Stimulated activated CD4-positive, alpha-beta T cell treated with anti-CD3 and anti-CD28 coated beads, Interleukin-2, amount 100 ng/mL, for 4 hours (primary cell): ENCODE measurements around the gene ANTXR1.

Experiments
- DNase-seq: peaks from one replicate; pipeline ENCODE4 v3.0.0-alpha.2; 2020; ENCODE audit warnings: low read depth

The ANTXR1 gene

DNA sequence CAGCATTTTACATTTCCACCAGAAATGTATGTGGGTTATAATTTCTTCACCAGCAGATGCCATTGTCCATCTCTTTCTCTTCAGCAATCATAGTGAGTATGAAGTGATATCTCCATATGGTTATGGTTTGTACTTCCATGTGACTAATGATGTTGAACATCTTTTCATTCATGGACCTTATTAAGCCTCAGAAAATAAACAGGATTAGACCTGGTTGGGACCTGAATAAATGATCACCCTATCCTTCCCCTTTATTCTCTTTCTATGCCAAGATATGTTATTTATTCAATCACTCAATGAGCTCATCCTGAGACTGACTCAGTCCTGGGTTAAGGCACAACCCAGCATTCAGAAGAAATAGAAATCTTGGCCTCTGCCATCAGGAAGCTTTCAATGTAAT, 86.6 kb downstream of the ANTXR1 start:
- DNase-seq, result no peak

DNA sequence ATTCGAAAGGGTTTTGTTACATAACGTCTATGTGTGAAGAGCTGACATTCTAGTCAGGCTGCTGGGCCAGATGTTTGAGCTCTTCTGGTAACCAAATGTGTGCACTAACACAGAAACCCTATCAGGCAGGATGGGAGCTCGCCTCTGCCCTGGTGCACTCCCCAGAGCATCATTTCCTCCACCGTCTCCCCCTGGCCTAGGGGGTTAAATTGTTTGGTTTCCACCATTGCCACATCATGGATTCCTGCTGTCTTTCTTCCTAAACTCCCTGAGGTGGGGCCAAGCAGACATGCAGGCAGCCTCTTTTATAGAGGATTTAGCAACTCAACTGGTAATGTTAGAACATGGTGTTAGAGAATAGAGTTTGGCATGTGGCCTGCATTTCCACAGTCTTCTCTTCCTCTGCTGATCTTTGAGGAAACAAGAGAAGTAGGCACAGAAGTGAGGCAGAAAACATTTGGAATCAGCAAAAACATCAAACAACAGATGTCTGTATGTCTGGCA, 87.3 kb downstream of the ANTXR1 start:
- no peak for DNase-seq

DNA sequence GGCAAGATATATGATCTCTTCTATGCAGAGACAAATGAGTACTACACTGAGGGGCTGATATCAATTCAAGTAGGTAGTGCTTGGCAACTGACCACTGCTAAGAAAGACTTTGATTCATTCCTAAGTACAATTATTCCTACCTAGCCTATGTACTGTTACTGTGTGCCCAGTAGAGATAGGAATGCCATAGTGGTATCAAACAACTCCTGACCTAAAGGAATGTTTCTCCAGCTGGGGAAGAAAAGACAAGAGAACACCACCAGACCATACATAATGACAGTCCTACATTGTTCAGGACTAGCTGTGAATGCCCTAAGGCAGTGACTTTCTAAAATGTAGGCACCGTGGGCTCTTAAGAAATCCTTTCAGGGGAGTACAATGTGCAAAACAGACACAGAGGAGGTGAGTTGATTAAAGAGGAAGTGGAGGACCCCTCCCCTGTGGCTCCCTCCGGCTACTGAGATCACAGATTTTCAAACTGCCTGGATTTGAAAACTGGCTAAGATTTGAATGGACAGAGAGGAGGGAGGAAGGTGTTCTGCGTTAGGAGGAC, 89.1 kb downstream of the ANTXR1 start:
- DNase-seq, result no peak

DNA sequence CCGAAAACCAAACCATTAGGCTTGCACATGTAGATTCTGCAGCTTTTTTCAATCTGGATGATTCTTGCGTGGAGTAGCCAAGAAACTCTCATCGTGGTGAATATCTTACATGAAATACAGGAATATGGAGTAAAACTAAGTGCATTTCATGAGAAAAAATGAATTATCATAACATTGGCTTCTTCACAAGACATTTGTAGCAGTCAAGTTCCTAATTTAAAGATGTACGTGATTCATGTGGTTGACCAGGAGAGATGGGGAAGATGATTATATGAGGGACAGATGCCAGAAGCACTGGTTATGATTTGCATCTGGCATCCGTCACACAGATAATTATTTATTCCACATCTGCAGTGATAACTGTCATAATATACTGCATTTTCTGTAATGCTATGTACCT, 90.4 kb downstream of the ANTXR1 start:
- no peak for DNase-seq

DNA sequence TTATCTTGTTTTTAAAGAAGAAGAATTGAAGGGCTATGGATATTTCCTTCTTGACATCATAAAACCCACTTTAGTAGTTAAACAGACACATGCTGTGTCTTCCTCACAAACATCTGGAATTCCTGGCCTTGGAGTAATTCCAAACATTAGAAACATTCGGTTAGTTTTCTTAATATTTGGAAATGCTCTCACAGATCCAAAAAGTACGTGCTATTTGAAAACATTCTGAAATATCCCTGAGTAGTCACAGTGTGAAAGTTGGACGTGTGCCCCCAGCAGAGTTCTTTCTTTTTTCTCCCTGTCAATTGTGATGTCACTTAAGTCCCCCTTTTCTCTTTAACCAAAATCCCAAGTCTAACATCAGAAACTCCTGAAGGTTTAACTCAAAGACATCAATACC, 91.3 kb downstream of the ANTXR1 start:
- no peak for DNase-seq

DNA sequence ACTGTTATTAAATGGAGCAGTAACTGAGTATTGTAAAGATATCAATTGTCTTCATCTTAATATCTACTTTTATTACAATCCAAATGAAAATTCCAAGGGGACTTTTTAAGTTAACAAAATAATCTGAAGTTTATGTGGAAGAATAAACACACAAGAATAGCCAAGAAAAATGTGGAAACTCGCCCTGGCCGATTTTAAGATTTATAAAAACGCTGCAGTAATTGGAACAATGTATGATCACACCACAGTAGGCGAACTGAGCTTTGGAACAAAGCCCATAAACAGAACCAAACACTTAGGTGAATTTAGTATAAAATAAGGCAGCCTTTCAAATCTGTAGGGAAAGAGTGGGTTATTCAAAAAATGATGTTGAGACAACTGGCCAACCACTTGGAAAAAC, 96.3 kb downstream of the ANTXR1 start:
- no peak for DNase-seq

DNA sequence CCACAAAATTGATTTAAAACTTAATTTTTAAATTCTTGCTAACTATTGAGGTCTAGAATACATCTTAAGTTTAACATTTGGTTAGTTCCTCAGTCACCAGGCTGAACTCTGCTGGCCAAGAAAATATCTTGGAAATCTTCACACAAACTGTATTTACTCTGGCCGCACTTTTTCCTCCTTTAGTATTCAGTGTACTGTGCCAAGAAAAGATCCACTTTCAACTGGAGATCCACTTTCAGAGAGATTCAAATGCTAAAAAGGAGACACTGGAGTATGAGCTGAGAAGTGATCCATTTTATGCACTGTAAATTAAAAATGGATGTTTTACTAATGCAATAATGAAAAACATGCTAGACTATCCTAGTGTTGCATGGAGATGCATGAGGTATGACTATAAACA, 98.1 kb downstream of the ANTXR1 start:
- DNase-seq, result no peak

DNA sequence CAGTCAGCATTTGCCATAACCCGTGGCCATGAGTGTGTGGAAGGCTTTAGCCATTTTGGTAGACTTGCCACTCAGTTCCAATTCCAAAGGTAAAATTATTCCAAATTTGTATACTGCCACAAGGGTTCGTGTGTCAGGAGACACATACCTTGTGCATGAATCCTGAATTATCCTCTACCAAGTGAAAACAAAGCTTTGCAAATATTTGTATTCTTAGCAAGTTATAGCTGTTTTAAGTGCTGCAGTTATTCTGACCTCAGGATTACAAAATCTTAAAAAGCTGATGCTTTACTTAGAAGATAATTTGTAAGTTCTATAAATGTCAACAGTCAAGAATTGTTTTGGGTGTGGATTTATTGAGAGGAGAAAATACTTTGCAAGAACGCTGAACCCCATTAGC, 100.6 kb downstream of the ANTXR1 start:
- DNase-seq, result no peak

DNA sequence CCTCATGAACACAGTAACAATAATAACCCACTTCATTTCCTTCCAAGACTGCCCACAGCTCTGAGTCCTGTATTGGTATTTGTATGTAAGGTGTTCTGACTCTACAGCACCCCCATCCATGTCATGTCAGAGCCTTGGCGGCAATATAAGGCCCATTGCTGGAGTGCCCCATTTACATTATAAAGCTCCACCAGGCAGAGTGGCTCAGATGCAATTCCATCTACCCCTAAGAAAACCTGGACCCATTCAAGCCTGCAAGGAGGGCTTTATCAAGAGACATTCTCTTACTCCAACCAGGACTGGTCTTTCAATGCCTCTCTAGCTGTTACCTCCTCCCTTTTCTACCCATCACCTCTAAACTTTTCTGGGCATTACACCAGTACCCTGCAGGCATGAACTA, 101.6 kb downstream of the ANTXR1 start:
- DNase-seq, result no peak

DNA sequence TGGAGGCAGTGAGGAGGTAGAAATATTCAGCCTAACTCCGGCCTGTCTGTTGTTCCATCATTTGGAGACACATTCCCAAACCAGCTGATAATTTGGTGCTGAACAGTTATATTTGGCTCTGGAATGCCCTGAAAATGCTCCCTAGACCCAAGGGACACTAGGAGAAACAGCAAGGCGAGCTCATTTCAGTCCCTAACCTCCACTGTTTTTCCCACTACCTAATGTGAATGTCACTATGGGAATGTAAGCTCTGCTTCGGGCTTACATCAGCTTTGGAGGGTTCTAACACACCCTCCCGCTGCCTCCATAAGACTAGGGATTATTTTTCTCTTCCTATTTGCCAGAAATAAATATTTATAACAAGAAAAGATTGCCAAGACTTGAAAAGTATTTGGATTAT, 103.5 kb downstream of the ANTXR1 start:
- DNase-seq, result no peak

DNA sequence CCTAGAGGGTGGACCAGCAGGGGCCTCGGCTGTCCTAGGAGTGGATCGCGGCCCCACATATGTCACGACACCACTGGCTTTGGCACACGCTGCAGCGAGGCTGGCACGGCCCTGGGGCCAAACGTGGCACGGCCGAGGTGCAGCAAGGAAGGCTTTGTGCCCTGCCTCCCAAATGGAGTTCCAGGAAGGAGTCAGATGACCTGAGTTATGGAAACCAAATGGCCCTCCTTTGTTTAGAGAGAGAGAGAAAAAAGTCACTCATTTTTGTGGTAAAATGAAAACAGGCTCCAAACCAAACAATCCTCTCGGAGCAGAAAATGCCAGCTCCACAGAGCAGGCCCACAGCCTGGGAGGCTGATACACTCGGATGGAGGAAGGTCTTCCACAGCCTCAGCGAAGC, 105.6 kb downstream of the ANTXR1 start:
- no peak for DNase-seq

DNA sequence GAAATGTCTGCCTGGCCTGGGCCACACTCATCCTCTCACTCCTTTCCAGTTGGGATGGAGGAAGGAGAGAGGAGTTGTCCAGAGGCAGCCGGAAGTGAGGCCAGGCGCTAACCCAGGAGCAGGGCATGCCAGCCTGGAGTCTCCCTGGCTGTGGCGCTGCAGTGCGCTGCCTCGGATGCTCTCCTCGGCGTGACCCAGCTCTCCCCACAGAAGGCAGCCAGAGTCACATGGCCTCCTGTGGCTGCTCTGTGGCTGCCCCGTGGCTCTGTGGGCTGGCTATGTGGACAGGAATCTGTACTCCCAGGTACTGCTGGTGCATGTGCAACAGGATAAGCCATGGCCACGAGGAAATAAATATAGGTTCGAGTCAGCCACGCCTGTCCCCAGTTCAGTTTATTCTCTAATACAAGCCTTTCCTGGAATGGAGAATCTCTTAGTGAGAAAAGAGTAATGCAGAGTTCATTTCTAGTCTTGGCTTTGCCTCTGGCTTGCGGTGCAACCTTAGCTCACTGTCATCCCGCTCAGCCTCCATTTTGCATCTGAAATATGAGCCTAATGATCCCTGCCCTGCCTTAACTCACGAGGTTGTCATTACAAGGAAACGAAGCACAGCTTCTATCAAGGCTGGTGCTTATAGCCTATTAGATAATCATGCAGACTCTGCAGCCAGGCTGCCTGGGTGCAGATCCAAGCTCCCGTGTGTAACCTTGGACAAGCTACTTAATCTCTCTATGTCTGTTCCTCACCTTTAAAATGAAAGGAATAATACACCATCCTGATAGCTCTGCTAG, 106.3 kb downstream of the ANTXR1 start:
- DNase-seq, result no peak

DNA sequence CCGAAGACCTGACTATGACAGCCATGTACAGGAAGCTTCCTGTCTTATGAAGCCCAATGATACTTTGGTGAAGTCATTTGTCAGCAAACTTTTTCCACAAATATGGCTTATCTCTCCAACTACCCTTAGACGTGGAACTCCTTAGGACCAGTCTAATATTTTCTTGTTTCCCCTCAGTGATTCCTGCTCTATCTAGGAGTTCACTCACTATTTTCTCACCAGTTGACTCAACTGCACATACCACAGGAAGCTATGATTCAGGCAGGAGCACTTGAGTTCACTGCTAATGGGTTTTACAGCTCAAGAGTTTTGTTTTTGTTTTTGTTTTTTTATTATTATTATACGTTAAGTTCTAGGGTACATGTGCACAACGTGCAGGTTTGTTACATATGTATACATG, 109.3 kb downstream of the ANTXR1 start:
- DNase-seq, result no peak

DNA sequence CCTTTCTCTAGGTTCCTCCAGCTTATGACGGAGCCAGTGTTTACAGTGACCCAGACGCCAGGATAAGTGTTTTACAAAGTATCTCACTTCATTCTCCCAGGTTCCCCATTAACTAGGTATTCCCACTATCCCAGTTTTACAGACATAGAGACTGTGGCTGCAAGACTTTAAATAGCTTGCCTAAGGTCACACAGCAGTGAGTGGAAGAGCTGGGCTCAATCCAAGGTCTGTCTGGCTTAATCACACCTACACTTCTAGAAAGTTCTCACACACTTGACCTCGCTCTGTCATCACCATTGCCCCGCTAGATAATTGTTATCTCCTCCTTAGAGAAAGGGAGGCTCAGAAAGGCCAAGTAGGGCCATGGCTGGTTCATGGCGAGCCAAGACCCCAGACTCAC, 110.2 kb downstream of the ANTXR1 start:
- no peak for DNase-seq

DNA sequence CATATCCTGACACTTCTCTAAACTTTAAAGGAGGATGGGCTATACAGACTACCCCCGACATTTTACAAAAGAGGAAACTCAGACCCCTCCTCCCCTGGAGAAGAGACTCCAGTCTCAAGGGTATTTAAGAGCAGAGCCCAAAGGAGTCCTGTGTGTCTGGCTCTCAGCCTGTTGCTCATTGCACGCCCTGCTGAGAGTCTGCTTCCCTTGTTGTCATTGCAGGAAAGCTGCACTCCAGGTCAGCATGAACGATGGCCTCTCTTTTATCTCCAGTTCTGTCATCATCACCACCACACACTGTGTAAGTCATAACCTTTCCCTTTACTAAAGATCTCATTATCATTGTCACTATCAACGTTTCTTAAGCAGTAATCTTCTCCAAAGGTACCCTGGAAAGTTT, 111.4 kb downstream of the ANTXR1 start:
- DNase-seq, result no peak

DNA sequence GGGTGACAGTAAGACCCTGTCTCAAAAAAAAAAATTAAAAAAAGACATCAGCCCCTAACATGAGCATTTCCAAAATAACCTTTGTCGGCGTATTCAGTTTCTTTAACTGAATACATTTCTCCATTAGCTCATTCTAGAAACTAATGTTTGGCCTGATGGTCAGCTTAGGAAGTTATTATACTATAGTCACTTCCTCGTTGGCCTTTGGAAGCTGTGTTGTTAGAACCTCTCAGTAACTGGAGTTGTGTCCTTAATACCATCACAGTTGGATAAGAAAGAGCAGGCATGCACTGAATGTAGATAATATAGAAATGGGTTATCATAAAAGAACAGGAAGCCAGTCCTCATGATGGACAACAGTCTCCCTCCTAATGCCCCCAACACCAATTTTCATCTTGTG, 112.8 kb downstream of the ANTXR1 start:
- no peak for DNase-seq

DNA sequence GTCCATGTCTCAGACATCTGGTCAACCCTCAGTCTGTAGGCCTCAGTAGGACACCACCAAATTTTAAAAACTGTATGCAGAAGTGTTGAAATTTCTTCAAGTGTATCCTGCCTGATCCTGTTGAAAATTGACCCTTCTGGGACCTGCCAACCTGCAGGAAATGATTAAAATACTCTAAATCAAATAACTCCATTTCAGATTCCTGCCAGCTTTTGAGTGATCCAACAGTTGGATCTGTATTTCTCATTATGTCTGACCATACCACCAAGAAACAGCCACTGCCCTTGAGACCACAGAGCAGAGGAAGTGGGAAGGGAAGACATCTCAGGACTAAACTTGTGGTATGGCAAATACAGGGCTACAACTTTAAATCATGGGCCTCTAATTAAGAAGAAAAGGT, 113.4 kb downstream of the ANTXR1 start:
- no peak for DNase-seq

DNA sequence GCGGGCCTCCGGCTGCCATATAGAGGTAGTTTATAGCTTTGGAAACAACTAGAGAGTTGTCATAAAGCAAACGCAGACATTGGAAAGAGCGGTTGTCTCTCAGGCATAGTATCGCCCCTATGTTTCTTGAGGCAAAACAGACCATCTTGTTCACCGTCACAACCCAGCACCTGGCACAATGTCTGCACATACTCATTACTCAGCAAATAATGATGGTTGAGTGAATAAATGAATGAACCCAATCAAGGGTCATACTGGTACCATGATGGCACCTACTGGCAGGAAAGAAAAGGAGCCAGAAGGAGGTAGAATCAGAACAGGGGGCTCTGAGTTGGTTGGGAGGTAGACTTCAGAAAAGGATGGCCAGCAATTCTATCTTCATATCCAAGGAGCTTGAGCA, 118.5 kb downstream of the ANTXR1 start:
- no peak for DNase-seq

DNA sequence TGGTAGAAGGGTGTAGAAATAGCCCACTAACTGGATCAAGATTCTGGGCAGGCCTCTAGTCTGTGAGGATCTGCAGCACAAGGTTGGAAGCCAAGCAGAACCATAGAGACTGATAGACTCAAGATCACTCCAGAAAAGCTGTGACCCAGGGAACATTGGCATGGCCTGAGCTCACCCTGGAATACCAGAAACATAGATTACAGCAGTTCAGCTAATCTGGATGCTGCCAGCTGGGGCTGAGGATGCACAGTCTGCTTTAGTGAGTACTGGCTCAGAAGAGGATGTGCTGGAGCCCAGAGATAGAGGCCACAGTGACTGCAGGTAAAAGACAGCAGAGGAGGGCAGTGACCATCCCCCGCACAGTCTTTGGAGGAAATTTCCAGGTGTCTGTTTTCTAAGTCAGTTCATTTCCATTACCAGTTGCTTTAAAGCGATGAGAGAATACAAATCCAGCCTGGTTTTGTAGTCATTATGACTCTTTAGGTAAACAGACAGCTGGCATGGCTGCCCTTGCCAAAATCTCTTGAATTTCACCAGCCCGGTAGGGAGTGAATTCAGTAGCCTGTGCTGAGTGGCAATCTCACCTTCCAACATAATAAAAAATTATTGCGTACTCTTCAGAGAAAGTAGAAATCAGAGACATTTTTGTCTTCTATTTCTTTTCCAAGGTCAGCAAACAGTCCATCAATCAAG, 119.2 kb downstream of the ANTXR1 start:
- no peak for DNase-seq

DNA sequence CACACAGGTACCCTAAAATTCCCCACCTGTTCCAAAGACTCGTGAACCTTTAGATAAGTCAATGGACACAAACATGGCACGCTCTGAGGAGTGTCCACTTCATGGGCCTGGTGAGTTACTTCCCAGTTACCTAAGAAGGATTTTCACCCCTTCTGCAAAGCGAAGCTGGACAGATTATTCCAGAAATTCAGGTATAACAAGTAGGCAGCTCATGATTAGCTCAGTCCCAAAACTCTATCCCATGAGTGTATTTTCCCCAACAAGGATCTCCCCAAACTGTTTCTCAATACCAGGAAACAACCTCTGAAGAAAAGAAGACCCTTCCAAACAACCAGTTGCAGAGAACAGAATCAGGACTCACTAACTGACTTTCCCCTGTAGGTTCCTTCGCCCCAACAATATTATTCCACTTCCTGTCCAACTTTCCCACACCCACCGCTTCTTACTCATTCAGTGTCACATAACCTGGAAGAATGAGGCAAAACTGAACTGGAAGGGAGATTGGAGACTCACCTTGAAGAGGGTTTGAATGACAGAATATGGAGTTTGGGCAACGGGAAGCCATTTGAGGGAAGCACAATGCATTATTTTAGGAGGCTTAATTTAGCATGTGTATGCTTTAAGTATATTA, 120.1 kb downstream of the ANTXR1 start:
- DNase-seq, result no peak

DNA sequence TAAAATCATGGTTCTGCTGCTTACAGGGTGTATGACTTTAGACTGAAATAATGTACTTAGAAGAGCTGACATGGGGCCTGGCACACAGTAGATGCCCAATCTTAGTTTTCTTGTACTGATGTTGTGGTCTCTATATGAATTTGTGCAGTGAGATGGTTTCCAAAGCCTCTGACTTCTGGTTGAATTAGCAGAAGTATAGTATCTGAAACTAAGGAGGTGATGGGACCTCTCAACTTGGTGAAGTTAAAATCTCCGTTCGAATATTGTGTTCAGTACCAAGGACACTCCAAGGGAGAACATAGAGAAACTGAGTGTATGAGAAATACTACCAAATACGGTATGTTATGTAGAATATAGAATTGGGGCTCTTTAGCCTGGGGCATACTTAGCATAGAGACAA, 120.9 kb downstream of the ANTXR1 start:
- DNase-seq, result no peak

DNA sequence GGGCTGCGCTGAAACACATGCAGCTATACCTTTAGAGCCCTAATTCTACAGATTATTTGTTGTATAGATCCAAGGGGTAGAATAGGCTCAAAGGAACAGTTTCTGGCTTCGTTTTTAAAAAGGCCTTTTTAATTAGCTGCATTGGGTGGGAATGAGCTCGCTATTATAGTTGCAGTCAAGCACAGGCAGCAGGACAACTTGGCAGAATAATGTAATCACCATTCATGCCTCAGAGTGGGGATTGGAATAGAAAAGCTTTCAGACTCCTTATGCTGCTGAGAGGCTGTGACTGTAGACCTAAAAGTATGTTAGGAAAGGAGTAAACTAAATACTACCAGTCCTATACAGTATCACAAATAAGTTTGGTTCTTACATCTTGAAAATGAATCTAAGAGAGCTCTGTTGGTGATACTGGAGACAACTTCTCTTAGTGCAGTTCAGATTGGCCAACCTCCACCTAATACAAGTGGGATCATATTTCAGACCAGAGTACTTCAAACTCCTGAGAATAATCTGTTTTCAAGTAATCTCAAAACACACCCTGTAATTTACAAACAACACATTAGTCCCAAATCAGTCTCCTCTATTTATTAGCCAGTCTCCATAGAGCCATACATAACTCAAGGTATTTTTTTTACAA, 121.4 kb downstream of the ANTXR1 start:
- DNase-seq, result no peak
